ENCODE measurements around the gene TEDC1.
A peak's percentile ranks its signal among the peaks of the same experiment; 100 is the strongest.

TEDC1 gene

GRCh38 chr14:105519946-105520698 is 29.1 kb downstream of the TEDC1 start:
- no peak overlapping the region for H3K4ac ChIP-seq (ENCODE audit: low read depth in 1 of 2, low read length in 2 of 2)
- no peak overlapping the region for H2BK12ac ChIP-seq (ENCODE audit: low read length in 2 of 2)
- H2BK15ac ChIP-seq (ENCODE audit: low read depth, poor library complexity, severe bottlenecking) = no peak overlapping the region
- no peak overlapping the region for H3K9ac ChIP-seq (ENCODE audit: low read length)
- 83% methylated on average over 14 of the region's 14 CpGs for WGBS
- no peak overlapping the region for H4K91ac ChIP-seq (ENCODE audit: low read length)
- no peak overlapping the region for H3K18ac ChIP-seq (ENCODE audit: low read depth in 1 of 2, low read length in 2 of 2)
- no peak overlapping the region for H3K14ac ChIP-seq (ENCODE audit: low read length in 2 of 2)
- no peak overlapping the region for H4K8ac ChIP-seq (ENCODE audit: low read length)
- no peak overlapping the region for H3K4me2 ChIP-seq (ENCODE audit: low read length, poor library complexity, severe bottlenecking)
- H2AFZ ChIP-seq (ENCODE audit: low read depth, low read length) = no peak overlapping the region
- H2BK5ac ChIP-seq (ENCODE audit: low read depth, low read length, poor library complexity, severe bottlenecking) = no peak overlapping the region
- H3K9me3 ChIP-seq (ENCODE audit: control insufficient read depth, low read length) = peaks cover 3% of the 10 kb centered on the region
- no peaks in the 10 kb centered on the region for H3K36me3 ChIP-seq (ENCODE audit: control insufficient read depth in 1 of 2, insufficient read depth in 2 of 2, low read depth in 1 of 2, low read length in 2 of 2)
- no peak overlapping the region for H2AK5ac ChIP-seq (ENCODE audit: low read length, severe bottlenecking)
- no peak overlapping the region for H2BK120ac ChIP-seq (ENCODE audit: low read depth, low read length)
- no peak overlapping the region for H3K27ac ChIP-seq (ENCODE audit: low read length, poor library complexity, severe bottlenecking)
- H3K27me3 ChIP-seq (ENCODE audit: control insufficient read depth in 1 of 2, insufficient read depth in 1 of 2, low read length in 2 of 2) = peaks cover 5 to 47% of the 10 kb centered on the region in 2 experiments
- H3K23ac ChIP-seq (ENCODE audit: low read length in 2 of 2) = no peak overlapping the region
- DNase-seq = no peak
- no peaks in the 10 kb centered on the region for H3K79me1 ChIP-seq (replicated peaks; ENCODE audit: low read length, poor library complexity, severe bottlenecking)
- no peak overlapping the region for H3K4me3 ChIP-seq (ENCODE audit: insufficient read depth in 1 of 2, low read depth in 1 of 2, low read length in 2 of 2)
- no peaks in the 10 kb centered on the region for H3K4me1 ChIP-seq (ENCODE audit: control insufficient read depth, insufficient read depth, low read depth, low read length)

GRCh38 chr14:105525326-105525725 is 34.3 kb downstream of the TEDC1 start:
- no peak overlapping the region for H4K8ac ChIP-seq (ENCODE audit: low read length)
- no peak overlapping the region for H3K23ac ChIP-seq (ENCODE audit: low read length in 2 of 2)
- DNase-seq = no peak
- H3K9ac ChIP-seq (ENCODE audit: low read length) = no peak overlapping the region
- H2BK5ac ChIP-seq (ENCODE audit: low read depth, low read length, poor library complexity, severe bottlenecking) = no peak overlapping the region
- no peak overlapping the region for H2BK15ac ChIP-seq (ENCODE audit: low read depth, poor library complexity, severe bottlenecking)
- peaks cover 4 to 40% of the 10 kb centered on the region in 2 experiments for H3K27me3 ChIP-seq (ENCODE audit: control insufficient read depth in 1 of 2, insufficient read depth in 1 of 2, low read length in 2 of 2)
- no peak overlapping the region for H3K18ac ChIP-seq (ENCODE audit: low read depth in 1 of 2, low read length in 2 of 2)
- H3K27ac ChIP-seq (ENCODE audit: low read length, poor library complexity, severe bottlenecking) = no peak overlapping the region
- H2BK12ac ChIP-seq (ENCODE audit: low read length in 2 of 2) = no peak overlapping the region
- H3K4me2 ChIP-seq (ENCODE audit: low read length, poor library complexity, severe bottlenecking) = no peak overlapping the region
- no peak overlapping the region for H2AK5ac ChIP-seq (ENCODE audit: low read length, severe bottlenecking)
- H3K4me1 ChIP-seq (ENCODE audit: control insufficient read depth, insufficient read depth, low read depth, low read length) = peaks cover 14% of the 10 kb centered on the region
- no peak overlapping the region for H4K91ac ChIP-seq (ENCODE audit: low read length)
- H3K36me3 ChIP-seq (ENCODE audit: control insufficient read depth in 1 of 2, insufficient read depth in 2 of 2, low read depth in 1 of 2, low read length in 2 of 2) = peaks cover 0 to 9% of the 10 kb centered on the region in 2 experiments
- no peak overlapping the region for H3K14ac ChIP-seq (ENCODE audit: low read length in 2 of 2)
- H2BK120ac ChIP-seq (ENCODE audit: low read depth, low read length) = no peak overlapping the region
- H2AFZ ChIP-seq (ENCODE audit: low read depth, low read length) = no peak overlapping the region
- no peak overlapping the region for H3K4ac ChIP-seq (ENCODE audit: low read depth in 1 of 2, low read length in 2 of 2)
- no peak overlapping the region for H3K4me3 ChIP-seq (ENCODE audit: insufficient read depth in 1 of 2, low read depth in 1 of 2, low read length in 2 of 2)
- WGBS = 86% methylated on average over 7 of the region's 9 CpGs
- no peaks in the 10 kb centered on the region for H3K79me1 ChIP-seq (replicated peaks; ENCODE audit: low read length, poor library complexity, severe bottlenecking)
- H3K9me3 ChIP-seq (ENCODE audit: control insufficient read depth, low read length) = no peaks in the 10 kb centered on the region

GRCh38 chr14:105525861-105526775 is 35.1 kb downstream of the TEDC1 start, which contains the start of gene TMEM121:
TSS of gene TMEM121 (plus strand) at chr14:105526583. CDS start at chr14:105528835, 2,252 bp downstream.
- H3K4ac ChIP-seq (ENCODE audit: low read depth in 1 of 2, low read length in 2 of 2) = no peak within 1 kb of the TSS
- peak within 1 kb of the TSS; percentile 7 for H4K91ac ChIP-seq (ENCODE audit: low read length)
- peak within 1 kb of the TSS; percentile 62 for H3K4me2 ChIP-seq (ENCODE audit: low read length, poor library complexity, severe bottlenecking)
- 58% methylated on average over 19 of the region's 88 CpGs for WGBS
- no peaks in the 10 kb centered on the region for H3K79me1 ChIP-seq (replicated peaks; ENCODE audit: low read length, poor library complexity, severe bottlenecking)
- no peak within 1 kb of the TSS for H4K8ac ChIP-seq (ENCODE audit: low read length)
- H3K18ac ChIP-seq (ENCODE audit: low read depth in 1 of 2, low read length in 2 of 2) = peak within 1 kb of the TSS in 1 of 2 experiments; percentile 38
- H3K23ac ChIP-seq (ENCODE audit: low read length in 2 of 2) = no peak within 1 kb of the TSS
- no peak within 1 kb of the TSS for H2BK12ac ChIP-seq (ENCODE audit: low read length in 2 of 2)
- H3K9ac ChIP-seq (ENCODE audit: low read length) = peak within 1 kb of the TSS; percentile 36
- H3K9me3 ChIP-seq (ENCODE audit: control insufficient read depth, low read length) = no peaks in the 10 kb centered on the region
- peaks cover 4 to 41% of the 10 kb centered on the region in 2 experiments for H3K27me3 ChIP-seq (ENCODE audit: control insufficient read depth in 1 of 2, insufficient read depth in 1 of 2, low read length in 2 of 2)
- peak within 1 kb of the TSS; percentile 45 to 75 for H3K4me3 ChIP-seq (ENCODE audit: insufficient read depth in 1 of 2, low read depth in 1 of 2, low read length in 2 of 2)
- peak within 1 kb of the TSS; percentile 51 for H2AFZ ChIP-seq (ENCODE audit: low read depth, low read length)
- H3K14ac ChIP-seq (ENCODE audit: low read length in 2 of 2) = peak within 1 kb of the TSS in 1 of 2 experiments; percentile 15
- no peak within 1 kb of the TSS for H2BK5ac ChIP-seq (ENCODE audit: low read depth, low read length, poor library complexity, severe bottlenecking)
- H2BK15ac ChIP-seq (ENCODE audit: low read depth, poor library complexity, severe bottlenecking) = no peak within 1 kb of the TSS
- no peak within 1 kb of the TSS for H2BK120ac ChIP-seq (ENCODE audit: low read depth, low read length)
- H3K27ac ChIP-seq (ENCODE audit: low read length, poor library complexity, severe bottlenecking) = no peak within 1 kb of the TSS
- peaks cover 0 to 9% of the 10 kb centered on the region in 2 experiments for H3K36me3 ChIP-seq (ENCODE audit: control insufficient read depth in 1 of 2, insufficient read depth in 2 of 2, low read depth in 1 of 2, low read length in 2 of 2)
- peaks cover 14% of the 10 kb centered on the region for H3K4me1 ChIP-seq (ENCODE audit: control insufficient read depth, insufficient read depth, low read depth, low read length)
- DNase-seq = no peak
- no peak within 1 kb of the TSS for H2AK5ac ChIP-seq (ENCODE audit: low read length, severe bottlenecking)
